ENCODE measurements around the gene NHS.

NHS gene

GRCh38 chrX:17448188-17448587 is 73.2 kb downstream of the NHS start:
- DNase-seq (ENCODE audit: low read depth), result no peak

- no peak for DNase-seq (ENCODE audit: low read depth)
Measured at GRCh38 chrX:17449866-17450265, 74.9 kb downstream of the NHS start.

- no peak for DNase-seq (ENCODE audit: low read depth)
Measured at GRCh38 chrX:17453788-17454187, 78.8 kb downstream of the NHS start.

GRCh38 chrX:17456526-17456925 is 81.5 kb downstream of the NHS start:
- DNase-seq (ENCODE audit: low read depth), result no peak

- DNase-seq (ENCODE audit: low read depth), result no peak
Measured at GRCh38 chrX:17459008-17459611, 84.1 kb downstream of the NHS start.

GRCh38 chrX:17459661-17460060 is 84.7 kb downstream of the NHS start:
- no peak for DNase-seq (ENCODE audit: low read depth)

GRCh38 chrX:17462881-17463280 is 87.9 kb downstream of the NHS start:
- no peak for DNase-seq (ENCODE audit: low read depth)

GRCh38 chrX:17464194-17464593 is 89.2 kb downstream of the NHS start:
- DNase-seq (ENCODE audit: low read depth), result no peak

- no peak for DNase-seq (ENCODE audit: low read depth)
Measured at GRCh38 chrX:17465201-17465600, 90.2 kb downstream of the NHS start.

GRCh38 chrX:17465802-17466201 is 90.8 kb downstream of the NHS start:
- no peak for DNase-seq (ENCODE audit: low read depth)

GRCh38 chrX:17470136-17470535 is 95.1 kb downstream of the NHS start:
- DNase-seq (ENCODE audit: low read depth), result no peak

- DNase-seq (ENCODE audit: low read depth), result no peak
Measured at GRCh38 chrX:17471121-17471520, 96.1 kb downstream of the NHS start.

- DNase-seq (ENCODE audit: low read depth), result no peak
Measured at GRCh38 chrX:17471861-17472260, 96.9 kb downstream of the NHS start.

GRCh38 chrX:17472424-17472823 is 97.4 kb downstream of the NHS start:
- no peak for DNase-seq (ENCODE audit: low read depth)

- DNase-seq (ENCODE audit: low read depth), result no peak
Measured at GRCh38 chrX:17473021-17473420, 98.0 kb downstream of the NHS start.

- no peak for DNase-seq (ENCODE audit: low read depth)
Measured at GRCh38 chrX:17474892-17475291, 99.9 kb downstream of the NHS start.

- no peak for DNase-seq (ENCODE audit: low read depth)
Measured at GRCh38 chrX:17475449-17476217, 100.6 kb downstream of the NHS start.

- DNase-seq (ENCODE audit: low read depth), result no peak
Measured at GRCh38 chrX:17476411-17476810, 101.4 kb downstream of the NHS start.

GRCh38 chrX:17481086-17481485 is 106.1 kb downstream of the NHS start:
- DNase-seq (ENCODE audit: low read depth), result no peak

GRCh38 chrX:17484592-17484991 is 109.6 kb downstream of the NHS start:
- no peak for DNase-seq (ENCODE audit: low read depth)

- DNase-seq (ENCODE audit: low read depth), result no peak
Measured at GRCh38 chrX:17485391-17485790, 110.4 kb downstream of the NHS start.

GRCh38 chrX:17488036-17488435 is 113.0 kb downstream of the NHS start:
- DNase-seq (ENCODE audit: low read depth), result no peak

- DNase-seq (ENCODE audit: low read depth), result no peak
Measured at GRCh38 chrX:17494216-17494615, 119.2 kb downstream of the NHS start.

GRCh38 chrX:17495052-17495451 is 120.1 kb downstream of the NHS start:
- DNase-seq (ENCODE audit: low read depth), result no peak

Data from stimulated activated CD8-positive, alpha-beta memory T cell treated with anti-CD3 and anti-CD28 coated beads, Interleukin-12 subunit alpha, Interleukin-12 subunit beta, amount 100 ng/mL, for 1 hour (primary cell).